HG03457 (cell line): ENCODE measurements around the gene VNN1.
"Not testable (repeated sequence)": the region's sequence is repeated elsewhere in the genome, so short reads cannot be mapped to it uniquely, and the experiment has no call there.

Source experiments
- ATAC-seq: cut with Tn5 transposase; IDR thresholded peaks from one replicate; pipeline ENCODE4 v1.9.1; 2021; ENCODE audit warnings: moderate number of reproducible peaks; ENCODE audit not compliant: unreplicated experiment

Gene VNN1

DNA sequence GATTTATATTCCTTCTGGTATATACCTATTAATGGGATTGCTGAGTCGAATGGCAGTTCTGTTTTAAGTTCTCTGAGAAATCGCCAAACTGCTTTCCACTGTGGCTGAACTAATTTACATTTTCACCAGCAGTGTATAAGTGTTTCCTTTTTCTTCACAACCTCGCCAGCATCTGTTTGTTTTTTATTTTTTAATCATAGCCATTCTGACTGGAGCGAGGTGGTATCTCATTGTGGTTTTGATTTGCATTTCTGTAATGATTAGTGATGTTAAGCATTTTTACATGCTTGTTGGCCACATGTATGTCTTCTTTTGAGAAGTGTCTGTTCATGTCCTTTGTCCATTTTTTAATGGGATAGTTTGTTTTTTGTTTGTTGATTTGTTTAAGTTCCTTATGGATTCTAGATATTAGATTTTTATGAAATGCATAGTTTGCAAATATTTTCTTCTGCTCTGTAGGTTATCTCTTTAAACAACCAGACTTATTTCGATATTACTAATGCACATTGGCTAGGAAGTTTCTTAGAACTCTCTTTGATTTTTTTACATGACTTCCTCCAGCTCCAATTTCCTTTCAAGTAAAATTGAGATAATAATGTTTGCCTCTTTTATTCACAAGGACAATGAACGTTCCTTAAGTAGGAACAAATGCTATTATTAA is 12.2 kb upstream of the VNN1 start:
- ATAC-seq, result peak; percentile 88

DNA sequence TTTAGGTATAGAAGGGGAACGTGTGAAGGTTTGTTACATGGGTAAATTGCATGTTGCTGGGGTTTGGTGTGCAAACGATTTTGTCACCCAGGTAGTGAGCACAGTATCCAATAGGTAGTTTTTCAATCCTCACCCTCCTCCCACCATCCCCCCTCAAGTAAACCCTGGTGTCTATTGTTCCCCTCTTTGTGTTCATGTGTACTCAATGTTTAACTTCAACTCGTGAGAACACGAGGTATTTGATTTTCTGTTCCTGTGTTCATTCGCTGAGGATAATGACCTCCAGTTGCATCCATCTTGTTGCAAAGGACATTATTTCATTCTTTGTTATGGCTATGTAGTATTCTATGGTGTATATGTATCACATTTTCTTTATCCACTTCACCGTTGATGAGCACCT is 11.6 kb upstream of the VNN1 start:
- no peak for ATAC-seq

DNA sequence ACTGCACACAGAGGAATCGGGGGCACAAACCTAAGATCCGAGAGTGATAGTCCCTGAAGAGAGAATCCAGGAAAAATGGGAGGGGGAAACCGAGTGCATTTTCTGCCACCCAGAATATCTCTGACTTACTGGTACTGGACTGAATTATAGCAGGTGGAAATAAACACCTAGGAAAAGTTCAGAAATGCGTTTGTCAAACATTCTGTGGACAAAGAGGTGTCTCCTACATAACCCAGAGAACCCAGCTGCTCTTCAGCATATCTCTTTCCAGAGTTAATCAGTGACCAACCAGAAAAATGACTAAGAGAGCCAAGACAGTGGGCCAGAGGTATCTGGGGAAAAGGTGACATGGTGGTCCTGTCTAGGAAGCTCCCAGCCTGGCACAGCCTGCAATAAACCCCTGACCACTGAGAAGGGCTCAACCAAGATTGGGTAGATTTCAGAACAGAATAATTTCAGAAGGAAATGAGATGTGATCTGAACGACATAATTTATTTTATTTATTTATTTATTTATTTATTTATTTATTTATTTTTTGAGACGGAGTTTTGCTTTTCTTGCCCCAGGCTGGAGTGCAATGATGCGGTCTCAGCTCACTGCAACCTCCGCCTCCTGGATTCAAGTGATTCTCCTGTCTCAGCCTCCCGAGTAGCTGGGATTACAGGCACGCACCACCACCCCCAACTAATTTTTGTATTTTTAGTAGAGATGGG is 6.0 kb upstream of the VNN1 start:
- ATAC-seq, result no peak

DNA sequence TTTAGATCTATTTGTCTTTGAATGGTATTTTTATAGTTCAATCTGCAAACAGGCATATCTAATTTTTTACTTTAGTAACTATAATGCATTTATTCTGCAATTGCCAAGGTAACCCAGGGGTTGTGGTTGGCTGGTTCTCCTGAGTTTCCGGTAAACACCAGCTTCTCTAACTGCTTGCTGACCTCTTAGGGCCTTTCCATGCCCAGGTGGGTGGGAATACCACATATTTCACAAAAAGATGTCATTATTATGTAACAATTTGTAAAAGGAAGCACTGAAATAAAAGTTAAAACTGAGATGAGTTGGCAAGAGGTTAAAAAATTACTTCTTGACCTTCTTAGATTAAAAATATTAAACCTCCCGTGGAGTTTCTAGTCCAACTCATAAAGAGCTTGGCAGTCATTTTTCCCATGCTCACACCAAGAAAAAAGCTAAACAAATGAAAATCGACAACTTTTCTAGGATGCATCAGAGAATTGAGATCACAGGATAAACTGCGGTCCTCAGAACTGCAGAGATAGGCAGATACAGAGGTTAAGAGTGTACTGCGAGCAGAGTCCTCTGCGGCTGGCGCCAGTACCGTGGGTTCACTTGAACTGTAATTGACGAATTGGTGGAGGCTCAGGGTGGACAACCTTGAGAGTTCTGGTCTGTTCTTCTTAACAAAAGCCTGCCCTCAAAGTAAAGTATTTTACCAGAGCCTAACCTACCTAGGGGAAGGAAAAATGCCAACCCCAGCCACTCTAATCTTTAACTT is 2.2 kb upstream of the VNN1 start:
- ATAC-seq, result no peak

DNA sequence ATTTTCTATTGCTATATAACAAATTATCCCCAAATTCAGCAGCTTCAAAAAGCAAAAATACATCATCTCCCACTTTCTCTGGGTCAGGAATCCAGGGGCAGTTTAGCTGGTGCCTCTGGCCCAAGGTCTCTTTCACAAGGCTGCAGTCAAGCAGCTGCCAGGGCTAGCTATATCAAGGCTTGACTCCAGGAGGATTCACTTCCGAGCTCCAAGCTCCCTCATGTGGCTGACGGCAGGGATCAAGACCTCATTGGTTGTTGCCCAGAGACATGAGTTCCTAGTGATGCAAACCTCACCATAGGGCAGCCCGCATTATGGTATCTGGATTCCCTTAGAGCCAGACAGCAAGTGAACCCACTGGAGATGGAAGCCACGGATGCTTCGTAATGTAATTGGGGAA is 1.3 kb upstream of the VNN1 start:
- ATAC-seq, result no peak

DNA sequence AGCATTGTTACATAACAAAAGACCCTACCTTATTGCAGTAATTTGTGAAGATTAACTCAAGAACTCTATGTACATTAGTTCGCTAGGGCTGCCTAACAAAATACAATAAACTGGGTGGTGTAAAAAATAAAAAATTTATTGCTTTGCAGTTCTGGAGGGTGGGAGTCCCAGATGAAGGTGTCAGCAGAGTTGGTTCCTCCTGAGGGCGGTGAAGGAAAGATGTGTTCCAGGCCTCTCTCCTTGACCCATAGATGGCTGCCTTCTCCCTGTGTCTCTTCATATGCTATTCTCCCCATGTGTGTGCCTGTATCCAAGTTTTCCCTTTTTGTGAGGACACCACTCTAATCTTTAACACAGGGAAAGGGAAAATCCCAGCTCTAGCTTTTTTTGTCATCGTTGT is 305 bp upstream of the VNN1 start:
- no peak for ATAC-seq

DNA sequence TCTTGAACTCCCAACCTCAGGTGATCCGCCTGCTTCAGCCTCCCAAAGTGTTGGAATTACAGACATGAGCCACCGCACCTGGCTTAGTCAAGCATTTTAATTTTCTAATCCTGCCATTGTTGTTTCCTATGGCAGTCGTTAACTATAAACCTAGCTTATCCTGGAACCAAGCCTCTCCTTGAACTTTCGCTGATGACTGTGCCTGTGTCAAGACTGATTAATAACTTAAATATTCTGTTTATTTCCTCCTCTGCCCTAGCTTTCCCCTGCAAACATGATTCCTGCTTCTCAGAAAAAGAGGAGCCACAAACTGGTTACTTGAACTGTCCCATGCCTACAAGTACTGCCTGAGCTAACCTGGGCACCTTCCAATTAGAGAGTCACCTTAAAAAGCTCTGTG is 1.5 kb downstream of the VNN1 start:
- no peak for ATAC-seq

DNA sequence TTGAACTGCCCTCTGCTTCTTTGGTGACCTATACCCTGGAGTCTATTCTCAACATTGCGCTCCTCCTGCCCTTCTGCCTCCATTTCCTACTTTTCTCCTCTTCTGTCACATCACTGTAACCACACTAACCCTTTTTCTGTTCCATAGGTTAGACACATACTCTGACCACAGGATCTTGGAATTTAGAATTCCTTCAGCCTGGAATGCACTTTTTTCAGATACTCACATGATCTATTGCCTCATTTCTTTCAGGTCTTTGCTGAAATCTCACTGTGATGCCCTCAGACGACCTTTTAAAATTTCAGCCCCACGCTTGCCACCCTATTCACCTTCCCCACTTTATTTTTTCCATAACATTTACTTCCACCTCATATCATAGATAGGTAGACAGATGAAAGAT is 5.1 kb downstream of the VNN1 start:
- ATAC-seq, result no peak

DNA sequence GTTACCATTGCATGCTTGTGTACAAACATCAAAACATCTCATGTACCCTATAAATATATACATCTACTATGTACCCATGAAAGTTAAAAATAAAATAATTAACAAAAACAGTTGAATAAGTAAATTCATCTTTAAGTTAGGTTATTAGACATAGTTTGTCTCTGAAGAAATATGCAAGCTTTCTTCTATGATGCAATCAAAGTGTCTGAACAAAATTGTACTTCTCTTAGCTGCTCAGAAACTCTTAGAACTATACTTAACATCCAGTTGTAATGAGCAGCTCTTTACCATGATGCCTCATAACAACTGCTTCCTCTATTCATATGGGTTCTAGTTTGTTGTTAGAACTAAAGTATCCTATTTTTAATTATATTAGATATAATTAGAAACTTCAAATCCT is 5.9 kb downstream of the VNN1 start:
- no peak for ATAC-seq

DNA sequence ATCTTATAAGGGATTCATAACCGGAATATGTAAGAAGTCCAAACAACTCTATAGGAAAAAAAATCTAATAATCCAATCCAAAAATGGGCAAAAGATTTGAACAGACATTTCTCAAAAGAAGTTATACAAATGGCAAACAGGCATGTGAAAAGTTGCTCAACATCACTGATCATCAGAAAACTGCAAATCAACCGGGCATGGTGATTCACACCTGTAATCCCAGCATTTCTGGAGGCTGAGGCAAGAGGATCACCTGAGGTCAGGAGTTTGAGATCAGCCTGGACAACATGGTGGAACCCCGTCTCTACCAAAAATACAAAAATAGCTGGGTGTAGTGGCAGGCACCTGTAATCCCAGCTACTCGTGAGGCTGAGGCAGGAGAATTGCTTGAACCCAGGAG is 7.1 kb downstream of the VNN1 start:
- not testable (repeated sequence) for ATAC-seq

DNA sequence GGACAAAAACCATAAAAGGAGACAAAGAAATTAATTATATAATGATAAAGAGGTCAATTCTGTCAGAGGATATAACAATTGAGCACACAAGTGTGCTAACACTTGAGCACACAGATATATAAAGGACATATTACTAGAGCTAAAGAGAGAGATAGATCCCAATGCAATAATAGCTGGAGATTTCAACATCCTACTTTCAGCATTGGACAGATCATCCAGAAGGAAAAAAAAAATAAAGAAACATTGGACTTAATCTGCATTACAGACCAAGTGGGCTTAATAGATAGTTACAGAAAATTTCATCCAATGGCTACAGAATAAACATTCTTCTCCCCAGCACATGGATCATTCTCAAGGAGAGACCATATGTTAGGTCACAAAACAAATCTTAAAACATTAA is 9.9 kb downstream of the VNN1 start:
- no peak for ATAC-seq

DNA sequence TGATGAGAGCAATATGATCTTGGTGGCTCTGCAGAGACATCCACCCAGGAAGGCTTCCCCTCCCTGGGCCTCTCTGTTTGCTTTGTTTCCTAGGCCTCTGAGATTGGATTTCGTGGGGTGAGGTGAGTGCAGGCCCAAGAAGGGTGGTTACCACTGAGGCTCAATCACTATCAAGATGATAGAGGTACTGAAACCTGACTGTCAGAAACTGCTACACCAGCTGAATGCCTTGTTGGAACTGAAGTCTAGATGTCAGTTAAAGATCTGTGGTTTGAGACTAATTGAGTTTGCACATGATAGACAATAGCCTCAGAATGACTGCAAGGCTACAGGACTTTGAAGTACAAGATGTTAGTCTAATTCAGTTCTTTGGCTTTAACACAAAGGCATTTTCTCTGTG is 15.2 kb downstream of the VNN1 start:
- ATAC-seq, result no peak

DNA sequence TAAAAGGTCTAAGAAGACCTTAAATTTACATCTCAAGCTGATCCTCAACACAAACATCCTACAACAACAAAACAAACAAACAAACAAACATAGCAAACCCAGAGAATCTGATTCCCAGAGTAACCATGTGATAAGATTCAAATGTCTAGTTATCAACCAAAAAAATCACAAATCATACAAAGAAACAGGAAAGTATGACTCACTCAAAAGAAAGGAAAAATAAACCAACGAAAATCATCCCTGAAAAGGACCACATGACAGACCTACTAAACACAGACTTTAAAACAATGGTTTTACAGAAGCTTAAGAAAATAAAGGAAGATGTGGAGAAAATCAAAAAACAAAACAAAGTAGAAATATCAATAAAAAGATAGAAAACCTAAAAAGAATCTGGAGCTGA is 18.1 kb downstream of the VNN1 start:
- ATAC-seq, result no peak

DNA sequence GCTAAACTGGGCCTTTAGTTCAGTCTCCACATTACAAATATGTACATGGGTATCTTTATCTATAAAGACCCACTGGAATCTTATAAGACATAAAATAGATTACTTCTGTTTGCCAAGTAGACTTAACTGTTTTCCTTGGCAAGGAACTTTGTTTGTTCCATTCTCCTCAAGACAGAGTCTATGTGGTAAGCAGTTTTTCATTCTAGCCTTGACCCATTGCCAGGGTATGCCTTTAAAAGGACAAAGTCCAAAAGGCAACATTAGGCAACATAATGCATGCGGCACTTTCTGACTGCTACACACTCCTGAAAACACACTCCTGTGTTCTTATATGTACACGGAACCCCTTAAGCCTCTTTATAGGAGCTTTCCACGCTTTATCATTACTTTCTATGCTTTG is 20.4 kb downstream of the VNN1 start:
- no peak for ATAC-seq

DNA sequence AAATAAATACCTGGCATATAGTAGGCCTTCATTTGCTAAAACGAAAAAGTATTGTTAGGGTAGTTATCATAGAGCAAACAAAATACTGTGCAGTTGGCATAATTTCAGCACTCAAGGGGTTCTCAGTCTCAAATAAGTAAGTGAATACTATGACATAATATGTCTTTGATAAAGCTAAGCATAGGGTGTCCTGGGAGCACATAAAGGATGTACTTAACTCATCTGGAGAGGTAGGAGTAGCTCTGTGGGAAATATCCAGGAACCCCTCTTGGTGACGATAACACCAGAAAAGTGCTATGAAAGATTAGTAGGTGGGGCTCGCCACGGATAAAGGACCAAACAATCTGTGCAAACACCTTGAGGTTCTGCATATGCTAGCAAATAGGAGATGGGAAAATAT is 23.2 kb downstream of the VNN1 start:
- no peak for ATAC-seq

DNA sequence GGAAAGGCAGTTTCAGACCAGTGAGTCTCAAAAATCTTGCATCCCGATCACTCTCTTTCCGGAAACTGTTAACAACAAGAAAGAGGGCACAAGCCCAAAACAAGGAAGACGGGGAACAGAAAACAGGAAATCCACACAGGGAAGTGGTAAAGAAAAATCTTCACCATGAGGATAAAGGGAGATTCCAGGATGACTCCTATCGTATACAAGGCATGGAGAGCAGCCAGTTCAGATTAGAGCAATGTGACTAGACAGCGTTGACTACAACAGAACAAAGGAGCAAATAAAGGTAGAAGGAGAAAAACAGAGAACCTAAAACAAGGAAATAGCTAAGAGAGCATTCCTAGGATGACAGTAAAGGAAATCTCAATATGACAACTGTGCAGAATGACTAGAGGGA is 26.5 kb downstream of the VNN1 start:
- no peak for ATAC-seq

DNA sequence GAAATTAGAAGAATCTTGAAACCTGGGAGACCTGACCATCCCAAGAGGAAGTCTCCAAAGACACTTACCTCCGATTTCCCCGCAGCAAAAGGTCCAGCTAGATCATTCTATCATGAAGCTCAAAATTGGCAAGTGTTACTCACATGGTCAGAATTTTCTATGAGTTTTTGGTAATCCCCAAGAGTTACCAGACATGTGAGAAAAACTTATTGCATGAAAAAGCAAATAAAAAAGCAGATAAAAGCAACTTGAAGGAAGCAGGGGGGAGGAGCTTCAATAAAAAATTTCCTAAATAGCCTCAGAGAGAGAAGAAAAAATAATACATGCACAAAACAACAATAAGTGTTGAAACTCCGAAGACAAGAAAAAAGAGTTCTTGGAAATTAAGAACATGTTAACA is 27.3 kb downstream of the VNN1 start:
- no peak for ATAC-seq

DNA sequence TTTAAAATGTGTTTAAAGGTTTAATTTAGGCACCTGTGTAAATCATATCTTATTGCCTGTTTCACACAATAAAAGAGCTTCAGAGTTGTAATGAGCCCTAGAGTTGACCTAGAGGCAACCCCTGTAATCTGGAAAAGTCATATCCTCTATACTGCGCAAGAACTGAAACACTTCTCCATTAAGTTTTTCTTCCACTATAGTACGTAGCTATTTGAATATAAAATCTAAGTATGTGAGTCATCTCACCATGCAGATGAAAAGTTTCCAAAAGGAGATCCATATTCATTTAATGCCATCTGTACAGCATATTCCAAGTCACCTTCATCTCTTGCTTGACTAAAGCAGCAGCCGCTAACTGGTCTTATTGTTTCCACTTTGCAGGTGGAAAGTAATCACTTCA is 28.8 kb downstream of the VNN1 start:
- ATAC-seq, result no peak

DNA sequence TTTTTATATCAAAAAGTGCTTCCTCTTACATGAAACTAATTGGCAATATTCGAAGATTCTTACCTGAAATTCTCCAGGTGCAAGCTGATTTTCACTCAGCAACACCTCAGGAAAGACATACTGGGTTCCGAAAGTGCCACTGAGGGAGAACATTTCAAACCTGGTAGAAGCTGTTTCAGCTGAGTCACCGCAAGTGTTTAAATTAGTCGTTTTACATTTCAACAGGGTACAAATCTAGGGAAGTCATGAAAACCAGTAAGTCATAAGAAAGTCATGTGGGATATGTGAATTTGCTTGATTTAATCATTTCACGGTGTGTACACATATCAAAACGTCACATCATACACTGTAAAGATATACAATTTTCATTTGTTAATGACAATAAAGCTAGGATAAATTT is 29.6 kb downstream of the VNN1 start:
- no peak for ATAC-seq

DNA sequence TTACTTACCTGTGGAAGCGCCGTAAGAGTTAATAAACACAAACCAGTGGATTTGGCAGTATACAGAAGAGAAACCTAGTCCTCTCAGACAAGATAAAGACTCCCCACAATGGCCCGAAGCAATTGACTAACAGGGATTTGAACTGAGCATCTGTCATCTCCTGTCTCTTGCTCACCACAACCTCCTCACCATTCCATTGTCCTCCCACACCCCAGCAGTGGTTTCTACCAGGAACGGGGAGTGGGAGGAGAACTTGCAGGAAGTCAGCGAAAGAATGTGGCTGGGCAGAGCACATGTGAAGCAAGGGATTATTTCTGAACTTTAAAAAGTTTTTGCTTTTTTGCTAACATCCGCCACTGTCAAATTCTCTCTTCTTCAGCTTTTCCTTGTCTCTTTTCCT is 30.3 kb downstream of the VNN1 start:
- ATAC-seq, result no peak

DNA sequence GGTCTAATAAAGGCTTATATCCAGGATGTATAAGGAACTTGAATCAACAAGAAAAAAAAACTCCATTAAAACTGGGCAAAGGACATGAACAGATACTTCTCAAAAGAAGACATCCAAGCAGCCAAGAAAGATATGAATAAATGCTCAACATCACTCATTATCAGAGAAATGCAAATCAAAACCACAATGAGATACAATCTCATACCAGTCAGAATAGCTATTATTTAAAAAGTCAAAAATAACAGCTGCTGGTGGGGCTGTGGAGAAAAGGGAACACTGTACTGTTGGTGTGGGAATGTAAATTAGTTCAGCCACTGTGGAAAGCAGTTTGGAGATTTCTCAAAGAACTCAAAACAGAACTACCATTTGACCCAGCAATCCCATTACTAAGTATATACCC is 34.8 kb downstream of the VNN1 start:
- peak; percentile 62 for ATAC-seq

DNA sequence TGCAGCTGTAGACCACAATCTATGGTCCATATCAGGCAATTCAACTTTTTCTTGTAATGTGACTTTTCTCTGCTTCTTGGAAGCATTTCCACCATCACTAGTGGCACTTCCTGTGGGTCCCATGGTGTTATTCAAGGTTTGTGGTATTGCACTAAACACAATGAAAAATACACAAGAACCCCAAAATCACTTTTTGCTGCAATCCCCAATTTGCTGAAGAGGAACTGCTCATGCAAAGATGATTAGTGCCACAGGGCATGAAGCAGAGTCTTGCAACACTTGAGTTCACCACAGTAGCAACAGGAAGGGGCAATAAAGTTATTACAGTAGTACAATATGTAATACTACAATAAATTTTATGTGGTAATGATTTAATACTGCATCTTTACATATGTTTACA is 38.1 kb downstream of the VNN1 start:
- no peak for ATAC-seq
